Sigmoid colon (tissue), 7 donors: Measurements from ENCODE around the gene CTSD. TPM values are rescaled to one million over a fixed set of nuclear protein-coding genes. Genes with fewer than 3 reads are reported as not detected.

Experiments used
- DNase-seq: peaks from one replicate; pipeline ENCODE4 v3.0.0-alpha.2; 2019
- H3K27ac ChIP-seq, 4 donors: fragments of 200-600 bp; sonication (generic); one replicate each; pipeline ENCODE4 v1.5.1; 2016 to 2019; ENCODE audit warnings: mild to moderate bottlenecking in 1 of 4
- H3K27me3 ChIP-seq, 3 donors: fragments of 200-600 bp; sonication (generic); one replicate each; pipeline ENCODE4 v1.5.1; 2019; ENCODE audit warnings: mild to moderate bottlenecking in 1 of 3
- H3K36me3 ChIP-seq, 4 donors: fragments of 200-600 bp; sonication (generic); one replicate each; pipeline ENCODE4 v1.5.1; 2016 to 2019
- H3K4me1 ChIP-seq, 4 donors: fragments of 200-600 bp; sonication (generic); one replicate each; pipeline ENCODE4 v1.5.1; 2017 to 2019
- H3K4me3 ChIP-seq, 4 donors: fragments of 200-600 bp; sonication (generic); one replicate each; pipeline ENCODE4 v1.5.1; 2017 to 2019; ENCODE audit warnings: mild to moderate bottlenecking in 2 of 4, moderate library complexity in 1 of 4
- H3K9me3 ChIP-seq, 4 donors: fragments of 200-600 bp in 3 of 4; sonication (generic) in 3 of 4; one replicate each; pipeline versions ENCODE4 v1.5.1 to v1.6.1; 2013 to 2019
- EP300 ChIP-seq, 4 donors: sonication (generic); formaldehyde crosslinking; IDR thresholded peaks; one replicate each; pipeline ENCODE4 v1.6.1; 2017; ENCODE audit warnings: antibody characterized with exemption in 4 of 4
- POLR2A ChIP-seq, 2 donors: fragments of 450-650 bp; IDR thresholded peaks; one replicate each; pipeline ENCODE4 v1.6.1; 2016; ENCODE audit warnings: antibody characterized with exemption in 2 of 2, mild to moderate bottlenecking in 2 of 2, moderate library complexity in 2 of 2
- POLR2AphosphoS5 ChIP-seq, 4 donors: sonication (generic); formaldehyde crosslinking; IDR thresholded peaks; one replicate each; pipeline ENCODE4 v1.6.1; 2017; ENCODE audit warnings: antibody characterized with exemption in 4 of 4
- WGBS, 2 donors: extraction: QIAGEN DNeasy Blood & Tissue Kit; methylation state at CpG; one replicate each; pipeline ENCODE4 v1.1.7; 2013; 5-methylcytosine and 5-hydroxymethylcytosine counted together
- intact Hi-C: fragments of 100-400 bp; cut with DNase I; formaldehyde crosslinking; loops from one replicate; pipeline ENCODE4 v1.15.1; 2023
- polyA plus RNA-seq, 3 donors: library from polyadenylated mRNA; stranded (reverse); fragments of 200-250 nt; gene quantifications; one replicate each; pipeline ENCODE4 v1.2.3, GENCODE V29; 2013
- total RNA-seq, 4 donors: library from RNA; depleted of rRNA; stranded (reverse); fragments of >200 nt; gene quantifications; one replicate each; pipeline ENCODE4 v1.1.0, GENCODE V29; 2016
- TF ChIP-seq, protein P1 (sequence below), 4 experiments: fragments of 450-650 bp in 3 of 4; fragments of 200-600 bp in 1 of 4; IDR thresholded peaks; one replicate each; pipeline ENCODE4 v1.5.1; 2016 to 2019; ENCODE audit warnings: antibody characterized with exemption in 4 of 4, mild to moderate bottlenecking in 3 of 4, moderate library complexity in 2 of 4
- donor health status: healthy with polysubstance abuse.
- donor health status: Bipolar disorder and iron deficiency.
- donor health status: healthy.

The CTSD gene
- total and polyA plus RNA-seq, 7 donors = 173 to 1,586 (median 222) TPM

GRCh38 chr11:1752907-1753228, 10.9 kb downstream of the CTSD start:
- intact Hi-C loops = loop anchor here (10.0 kb wide), 1 partner anchor 652 kb away; the partner anchor contains the start of gene TSSC4
- H3K27ac ChIP-seq = no peak overlapping the region
- 92% methylated on average over 10 of the region's 10 CpGs for WGBS, 2 donors
- peaks cover 0 to 25% (median 15%) of the 10 kb centered on the region in 4 donors for H3K4me1 ChIP-seq
- H3K4me3 ChIP-seq = no peak overlapping the region
- peaks cover 11 to 57% (median 39%) of the 10 kb centered on the region in 4 donors for H3K36me3 ChIP-seq
- no peak for DNase-seq
- TF ChIP-seq EP300 (IDR thresholded peaks at IDR 0.05) = no peak
- no peaks in the 10 kb centered on the region for H3K9me3 ChIP-seq
- H3K27me3 ChIP-seq = peaks cover 20 to 31% (median 23%) of the 10 kb centered on the region in 3 donors

GRCh38 chr11:1751999-1752906, 11.5 kb downstream of the CTSD start:
- WGBS, 2 donors = 85 to 86% methylated on average over 24 of the region's 24 CpGs
- H3K4me1 ChIP-seq = peaks cover 0 to 25% (median 15%) of the 10 kb centered on the region in 4 donors
- peaks cover 20 to 33% (median 23%) of the 10 kb centered on the region in 3 donors for H3K27me3 ChIP-seq
- DNase-seq = no peak
- peaks cover 8 to 51% (median 37%) of the 10 kb centered on the region in 4 donors for H3K36me3 ChIP-seq
- H3K27ac ChIP-seq = no peak overlapping the region
- H3K9me3 ChIP-seq = no peaks in the 10 kb centered on the region
- intact Hi-C loops = loop anchor here (10.0 kb wide), 1 partner anchor 653 kb away; the partner anchor contains the start of gene TSSC4
- H3K4me3 ChIP-seq = no peak overlapping the region
- TF ChIP-seq, protein P1, sequence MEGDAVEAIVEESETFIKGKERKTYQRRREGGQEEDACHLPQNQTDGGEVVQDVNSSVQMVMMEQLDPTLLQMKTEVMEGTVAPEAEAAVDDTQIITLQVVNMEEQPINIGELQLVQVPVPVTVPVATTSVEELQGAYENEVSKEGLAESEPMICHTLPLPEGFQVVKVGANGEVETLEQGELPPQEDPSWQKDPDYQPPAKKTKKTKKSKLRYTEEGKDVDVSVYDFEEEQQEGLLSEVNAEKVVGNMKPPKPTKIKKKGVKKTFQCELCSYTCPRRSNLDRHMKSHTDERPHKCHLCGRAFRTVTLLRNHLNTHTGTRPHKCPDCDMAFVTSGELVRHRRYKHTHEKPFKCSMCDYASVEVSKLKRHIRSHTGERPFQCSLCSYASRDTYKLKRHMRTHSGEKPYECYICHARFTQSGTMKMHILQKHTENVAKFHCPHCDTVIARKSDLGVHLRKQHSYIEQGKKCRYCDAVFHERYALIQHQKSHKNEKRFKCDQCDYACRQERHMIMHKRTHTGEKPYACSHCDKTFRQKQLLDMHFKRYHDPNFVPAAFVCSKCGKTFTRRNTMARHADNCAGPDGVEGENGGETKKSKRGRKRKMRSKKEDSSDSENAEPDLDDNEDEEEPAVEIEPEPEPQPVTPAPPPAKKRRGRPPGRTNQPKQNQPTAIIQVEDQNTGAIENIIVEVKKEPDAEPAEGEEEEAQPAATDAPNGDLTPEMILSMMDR (IDR thresholded peaks at IDR 0.05) = no peak
- TF ChIP-seq EP300 (IDR thresholded peaks at IDR 0.05) (no peak), POLR2AphosphoS5 (IDR thresholded peaks at IDR 0.05) (no peak), POLR2A (IDR thresholded peaks at IDR 0.05) (no peak)

DNA sequence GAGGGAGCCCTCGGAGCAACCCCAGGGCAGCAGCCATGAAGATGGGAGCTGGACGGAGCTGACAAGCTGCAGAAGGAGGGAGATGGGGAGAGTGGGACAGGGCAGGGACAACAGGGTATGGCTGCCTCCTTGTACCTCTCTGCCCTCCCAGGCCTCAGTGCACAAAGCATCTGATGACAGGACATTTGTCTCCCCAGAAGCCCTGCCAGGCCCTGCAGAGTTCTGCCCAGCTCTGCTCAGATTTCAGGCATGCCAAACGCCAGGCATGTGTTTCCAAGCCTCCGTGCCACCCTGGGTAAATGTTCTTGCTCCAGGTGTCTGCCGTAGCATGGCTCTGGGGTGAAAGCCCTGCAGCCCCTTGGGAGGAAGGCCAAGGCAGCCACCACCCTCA, 12.2 kb downstream of the CTSD start:
- H3K36me3 ChIP-seq = peaks cover 4 to 44% (median 31%) of the 10 kb centered on the region in 4 donors
- peaks cover 20 to 33% (median 23%) of the 10 kb centered on the region in 3 donors for H3K27me3 ChIP-seq
- H3K4me1 ChIP-seq = peaks cover 0 to 25% (median 15%) of the 10 kb centered on the region in 4 donors
- TF ChIP-seq, protein P1 (IDR thresholded peaks at IDR 0.05) = no peak
- no peak for TF ChIP-seq POLR2A (IDR thresholded peaks at IDR 0.05)
- TF ChIP-seq POLR2AphosphoS5 (IDR thresholded peaks at IDR 0.05) = no peak
- TF ChIP-seq EP300 (IDR thresholded peaks at IDR 0.05) = no peak
- no peak overlapping the region for H3K27ac ChIP-seq
- no peaks in the 10 kb centered on the region for H3K9me3 ChIP-seq
- intact Hi-C loops = loop anchor here (10.0 kb wide), 1 partner anchor 653 kb away; the partner anchor contains the start of gene TSSC4
- H3K4me3 ChIP-seq = no peak overlapping the region
- WGBS, 2 donors = 69 to 81% methylated on average over 5 of the region's 5 CpGs
- DNase-seq = no peak

DNA sequence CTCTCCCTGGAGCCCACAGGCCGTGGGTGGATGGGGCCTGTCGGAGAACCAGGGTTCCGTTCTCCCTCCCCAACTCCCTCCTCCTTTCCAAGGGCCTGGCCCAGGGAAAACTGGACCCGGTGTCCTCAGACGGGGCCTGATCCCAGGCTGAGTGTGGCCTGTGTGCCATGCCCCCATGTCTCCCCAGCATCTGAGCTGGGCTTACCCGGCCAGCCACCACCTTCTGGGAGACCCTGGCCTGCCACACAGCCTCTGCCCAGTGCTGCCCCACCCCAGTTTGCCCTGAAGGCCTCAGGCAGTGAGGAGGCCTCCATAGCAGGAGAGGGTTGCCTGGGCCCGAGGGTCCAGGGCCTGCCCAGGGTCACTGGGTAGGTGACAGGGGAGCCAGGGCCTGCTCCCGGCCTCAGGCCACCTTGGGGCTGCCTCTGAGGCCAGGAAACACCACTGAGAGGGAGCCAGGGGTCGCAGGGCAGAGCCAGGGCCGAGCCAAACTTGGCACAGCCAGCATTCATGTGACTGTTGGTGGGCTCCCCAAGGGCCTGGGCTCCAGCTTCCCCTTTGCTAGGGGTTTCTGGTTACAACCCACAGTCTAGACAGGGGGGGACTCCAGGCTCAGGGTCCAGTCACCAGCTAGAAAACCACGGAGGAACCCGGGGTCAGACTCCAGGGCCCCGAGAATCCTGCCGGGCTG, 12.7 kb downstream of the CTSD start:
- Histone ChIP-seq H3K27ac (no peak overlapping the region), H3K4me1 (peaks cover 0 to 25% (median 15%) of the 10 kb centered on the region in 4 donors), H3K36me3 (peaks cover under 1 to 38% (median 26%) of the 10 kb centered on the region in 4 donors), H3K4me3 (no peak overlapping the region), H3K9me3 (no peaks in the 10 kb centered on the region), H3K27me3 (peaks cover 20 to 33% (median 23%) of the 10 kb centered on the region in 3 donors)
- intact Hi-C loops = loop anchor here (10.0 kb wide), 1 partner anchor 654 kb away; the partner anchor contains the start of gene TSSC4
- peak; percentile 64 for DNase-seq
- no peak for TF ChIP-seq POLR2A (IDR thresholded peaks at IDR 0.05)
- 53 to 65% methylated on average over 14 of the region's 14 CpGs for WGBS, 2 donors

DNA sequence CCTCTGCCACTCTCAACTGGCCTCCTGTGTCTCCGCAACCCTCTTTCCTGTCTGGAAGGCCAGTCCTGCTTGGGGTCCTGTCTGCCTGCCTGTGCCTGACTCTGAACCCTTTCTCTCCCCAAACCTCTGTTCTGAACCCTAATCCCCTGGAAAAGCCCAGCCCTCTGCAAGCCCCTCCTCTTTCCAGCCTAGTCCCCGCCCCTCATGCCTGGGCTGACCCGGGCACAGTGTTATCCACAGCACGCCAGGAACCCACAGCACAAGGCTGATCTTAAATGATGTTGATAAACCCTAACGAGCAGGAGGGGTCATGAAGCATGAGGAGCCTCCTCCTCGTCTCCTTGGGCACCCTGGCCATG, 13.3 kb downstream of the CTSD start, which contains the start of gene IFITM10:
Gene IFITM10, minus strand, starts transcription at position 115 of the 359 bp plus-strand sequence. CDS start 153 bp downstream, outside the sequence.
- H3K27me3 ChIP-seq = peaks cover 20 to 33% (median 23%) of the 10 kb centered on the region in 3 donors
- H3K27ac ChIP-seq = no peak within 1 kb of the TSS
- H3K9me3 ChIP-seq = no peaks in the 10 kb centered on the region
- peaks cover 0 to 33% (median 23%) of the 10 kb centered on the region in 4 donors for H3K36me3 ChIP-seq
- TF ChIP-seq POLR2A (IDR thresholded peaks at IDR 0.05) (no peak), EP300 (IDR thresholded peaks at IDR 0.05) (no peak), POLR2AphosphoS5 (IDR thresholded peaks at IDR 0.05) (peak in 1 of 4 donors; percentile 17)
- TF ChIP-seq, protein P1 (IDR thresholded peaks at IDR 0.05) = no peak
- WGBS, 2 donors = 20 to 51% methylated on average over 6 of the region's 6 CpGs
- DNase-seq = no peak
- intact Hi-C loops = loop anchor here (10.0 kb wide), 1 partner anchor 654 kb away; the partner anchor contains the start of gene TSSC4
- peaks cover 0 to 25% (median 15%) of the 10 kb centered on the region in 4 donors for H3K4me1 ChIP-seq
- H3K4me3 ChIP-seq = peak within 1 kb of the TSS in 1 of 4 donors; percentile 24
